GM12878 (cell line): ENCODE measurements around the gene WDR72. TPM values are rescaled to one million over a fixed set of nuclear protein-coding genes. Genes with fewer than 3 reads are reported as not detected.

Source experiments
- ATAC-seq: fragments of 200-7000 bp; cut with Tn5 transposase; 3 replicates; pipeline ENCODE4 v1.9.1; 2020; ENCODE audit warnings: mild to moderate bottlenecking, moderate library complexity
- BruUV-seq: library from RNA; stranded (reverse); fragments of 400-500 nt; replicated peaks from 2 replicates; lab custom pipeline; 2021; lab: Mats Ljungman, UMichigan
- CTCF ChIA-PET: fragments of 300-600 bp; sonication (Branson Sonifier 250); formaldehyde crosslinking; extraction: SDS; loops from one replicate; lab custom pipeline; 2021; ENCODE audit warnings: inconsistent platforms; lab: Yijun Ruan, JAX
- POLR2A ChIA-PET: fragments of 350-600 bp; formaldehyde crosslinking; extraction: SDS; loops from one replicate; lab custom pipeline; 2021; ENCODE audit warnings: inconsistent platforms; lab: Charles Lee
- RAD21 ChIA-PET: fragments of 300-600 bp; sonication (Branson Sonifier 250); formaldehyde crosslinking; loops from one replicate; lab custom pipeline; 2023; ENCODE audit warnings: antibody characterized with exemption; ENCODE audit not compliant: unreplicated experiment; lab: Charles Lee
- SMC1A ChIA-PET: fragments of 300-600 bp; sonication (Branson Sonifier 250); formaldehyde crosslinking; loops from one replicate; lab custom pipeline; 2023; ENCODE audit not compliant: unreplicated experiment, uncharacterized antibody; lab: Charles Lee
- DNase-seq: peaks from one replicate; pipeline ENCODE4 v3.0.0-alpha.2; 2011; ENCODE audit warnings: low read depth, low spot score
- FAIRE-seq: peaks from 3 replicates; lab custom pipeline; 2011; peaks lifted over from hg19 to GRCh38; lab: Jason Lieb, UNC
- H2AFZ ChIP-seq: 2 replicates; pipeline ENCODE4 v1.6.0; 2011; ENCODE audit warnings: low read depth, low read length, control low read depth; ENCODE audit not compliant: control insufficient read depth
- H3K27ac ChIP-seq: 2 replicates; pipeline ENCODE4 v1.5.1; 2011; ENCODE audit warnings: control low read depth; ENCODE audit not compliant: control insufficient read depth, insufficient read depth
- H3K27me3 ChIP-seq, 2 experiments: replicated peaks in 1 of 2; 2 replicates each; pipeline versions ENCODE4 v1.6.0 to v1.6.1; 2011; ENCODE audit warnings: low read length in 1 of 2; ENCODE audit not compliant: control insufficient read depth in 2 of 2, insufficient read depth in 2 of 2
- H3K36me3 ChIP-seq, 2 experiments: 2 replicates each; pipeline ENCODE4 v1.5.1; 2011; ENCODE audit warnings: low read length in 1 of 2; ENCODE audit not compliant: control insufficient read depth in 2 of 2, insufficient read depth in 2 of 2
- H3K4me1 ChIP-seq: 2 replicates; pipeline ENCODE4 v1.6.1; 2011; ENCODE audit warnings: mild to moderate bottlenecking, low read length, moderate library complexity, mixed read lengths; ENCODE audit not compliant: control insufficient read depth, insufficient read depth
- H3K4me2 ChIP-seq: 2 replicates; pipeline ENCODE4 v1.6.0; 2011; ENCODE audit warnings: control low read depth; ENCODE audit not compliant: control insufficient read depth, insufficient read depth
- H3K4me3 ChIP-seq: fragments of 200-600 bp; sonication (generic); 2 replicates; pipeline ENCODE4 v1.5.1; 2016
- H3K79me2 ChIP-seq: 2 replicates; pipeline ENCODE4 v1.6.0; 2011; ENCODE audit warnings: low read length; ENCODE audit not compliant: control insufficient read depth, insufficient read depth
- H3K9ac ChIP-seq: 2 replicates; pipeline ENCODE4 v1.8.0; 2011; ENCODE audit warnings: low read length, control low read depth, mixed read lengths; ENCODE audit not compliant: control insufficient read depth, insufficient read depth
- H3K9me3 ChIP-seq: replicated peaks from 3 replicates; pipeline ENCODE4 v1.5.1; 2011; ENCODE audit warnings: mild to moderate bottlenecking, low read length; ENCODE audit not compliant: control insufficient read depth, insufficient read depth
- H4K20me1 ChIP-seq: 2 replicates; pipeline ENCODE4 v1.6.0; 2011; ENCODE audit not compliant: control insufficient read depth, insufficient read depth
- EGR1 ChIP-seq, 2 experiments: IDR thresholded peaks; 1 replicate in 1 of 2; 2 replicates in 1 of 2; pipeline ENCODE4 v1.6.1; 2011 to 2012; ENCODE audit warnings: low read depth in 2 of 2, low read length in 2 of 2, borderline replicate concordance in 1 of 2, mild to moderate bottlenecking in 1 of 2, moderate library complexity in 1 of 2
- EP300 ChIP-seq, 2 experiments: fragments of 150-350 bp in 1 of 2; IDR thresholded peaks; 2 replicates each; pipeline ENCODE4 v1.6.1; 2011 to 2012; ENCODE audit warnings: low read depth in 2 of 2, low read length in 2 of 2, borderline replicate concordance in 1 of 2, improper control_type of control experiment in 1 of 2, inconsistent platforms in 1 of 2; ENCODE audit not compliant: control insufficient read depth in 1 of 2
- HDAC2 ChIP-seq: fragments of 200-600 bp; sonication (generic); IDR thresholded peaks from 2 replicates; pipeline ENCODE4 v1.6.1; 2017
- IKZF1 ChIP-seq: fragments of 450-650 bp; conservative IDR thresholded peaks from 2 replicates; pipeline ENCODE4 v1.6.1; 2017; ENCODE audit warnings: antibody characterized with exemption, mild to moderate bottlenecking
- IKZF2 ChIP-seq, 2 experiments: fragments of 450-650 bp; IDR thresholded peaks; 2 replicates each; pipeline ENCODE4 v1.6.1; 2017; ENCODE audit warnings: mild to moderate bottlenecking in 2 of 2, moderate library complexity in 2 of 2
- MYC ChIP-seq: IDR thresholded peaks from 2 replicates; pipeline ENCODE4 v1.6.1; 2011; ENCODE audit warnings: mild to moderate bottlenecking, low read length, moderate library complexity, inconsistent platforms; ENCODE audit not compliant: insufficient read depth, insufficient replicate concordance, insufficient read length, severe bottlenecking
- NRF1 ChIP-seq: conservative IDR thresholded peaks from 2 replicates; pipeline ENCODE4 v1.6.1; 2011; ENCODE audit warnings: mild to moderate bottlenecking, low read depth, low read length, improper control_type of control experiment
- TCF7 ChIP-seq: IDR thresholded peaks from 2 replicates; pipeline ENCODE4 v1.6.1; 2014; ENCODE audit warnings: antibody characterized with exemption, borderline replicate concordance
- ZBTB4 ChIP-seq: fragments of 450-650 bp; formaldehyde crosslinking; IDR thresholded peaks from 2 replicates; pipeline ENCODE4 v1.4.0; 2022; ENCODE audit warnings: mild to moderate bottlenecking, moderate library complexity
- WGBS: methylation state at CpG from one replicate; pipeline ENCODE4 v1.1.6; 2016; ENCODE audit warnings: low lambda C conversion rate; ENCODE audit not compliant: insufficient replicate concordance, insufficient coverage; ENCODE audit errors: missing lambda C conversion rate; 5-methylcytosine and 5-hydroxymethylcytosine counted together
- in situ Hi-C: fragments of 300-500 bp; cut with MboI; formaldehyde crosslinking; loops from 9 replicates; pipeline ENCODE4 v1.14.3; 2018; ENCODE audit warnings: mixed read lengths
- intact Hi-C: fragments of 100-400 bp; cut with micrococcal nuclease; formaldehyde crosslinking; loops from one replicate; pipeline ENCODE4 v1.14.2; 2022; ENCODE audit not compliant: unreplicated experiment
- polyA plus RNA-seq, 11 experiments: library from polyadenylated mRNA; depleted of rRNA in 4 of 11; unstranded in 6 of 11; stranded (reverse) in 5 of 11; fragments of >200 nt; fragmentation: Nextera tagmentation in 4 of 11; fragmentation: Illumina TruSeq in 1 of 11; extraction: Ambion mirVana in 4 of 11; extraction: Trizol in 1 of 11; gene quantifications; 1 replicate in 1 of 11; 2 replicates in 10 of 11; pipeline versions ENCODE4 v1.2.1 to v1.2.3, GENCODE V29; 2011 to 2016; ENCODE audit warnings: inconsistent platforms in 2 of 11, missing spikeins in 2 of 11, low read depth in 1 of 11
- total RNA-seq, 4 experiments: library from RNA; depleted of rRNA in 3 of 4; stranded (reverse); fragments of >200 nt in 3 of 4; fragmentation: Illumina TruSeq in 1 of 4; extraction: Trizol in 1 of 4; gene quantifications; 2 replicates each; pipeline versions ENCODE4 v1.2.1 to v1.2.3, GENCODE V29; 2013 to 2021
- TF ChIP-seq, protein P1 (sequence below): fragments of 450-650 bp; IDR thresholded peaks from 2 replicates; pipeline ENCODE4 v1.6.1; 2017; ENCODE audit warnings: low read depth, mild to moderate bottlenecking, moderate library complexity
- TF ChIP-seq, protein P2 (sequence below): fragments of 450-650 bp; IDR thresholded peaks from 2 replicates; pipeline ENCODE4 v1.6.1; 2016; ENCODE audit warnings: mild to moderate bottlenecking
- TF ChIP-seq, protein P3 (sequence below): IDR thresholded peaks from 2 replicates; pipeline ENCODE4 v1.6.1; 2012; ENCODE audit warnings: improper control_type of control experiment, low read depth, low read length; ENCODE audit not compliant: insufficient replicate concordance

Gene WDR72
- total and polyA plus RNA-seq, 10 of the 15 experiments (the other 5 are each of a cell fraction or from before 2014, with no cell fraction given) = 0.03 TPM; not detected in 9

DNA sequence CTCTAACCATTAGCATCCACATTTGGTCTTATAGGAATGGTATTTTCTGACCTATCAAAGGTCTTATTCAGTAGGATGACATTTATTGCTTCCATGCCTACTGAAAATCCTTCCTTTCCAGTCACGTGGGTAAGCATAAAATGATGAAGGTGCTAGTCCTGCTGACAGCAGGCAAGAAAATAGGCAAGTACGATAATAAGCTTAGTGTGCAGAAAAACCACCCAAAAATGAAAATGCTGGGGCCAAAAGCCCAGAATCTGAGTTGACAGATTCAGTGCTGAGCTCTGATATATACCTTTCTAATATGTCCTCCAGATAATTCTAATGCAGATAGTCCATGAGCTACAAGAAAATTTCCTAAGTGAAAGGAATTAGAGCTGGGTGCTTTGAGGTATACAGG, 194.8 kb downstream of the WDR72 start:
- 24% methylated on average over 2 of the region's 2 CpGs for WGBS
- intact Hi-C loops = no loop called here
- Histone ChIP-seq H3K36me3 (no peaks in the 10 kb centered on the region), H3K4me2 (no peak overlapping the region), H3K9ac (no peak overlapping the region), H3K9me3 (no peaks in the 10 kb centered on the region), H3K4me3 (no peak overlapping the region), H3K27ac (no peak overlapping the region), H4K20me1 (no peaks in the 10 kb centered on the region), H3K27me3 (no peaks in the 10 kb centered on the region), H3K79me2 (no peaks in the 10 kb centered on the region), H3K4me1 (no peaks in the 10 kb centered on the region), H2AFZ (no peak overlapping the region)
- no TSS peak for BruUV-seq
- ATAC-seq (no peak), FAIRE-seq (no peak), DNase-seq (no peak)
- RAD21 ChIA-PET = no interaction called here
- CTCF ChIA-PET = no interaction called here
- SMC1A ChIA-PET = no interaction called here
- in situ Hi-C loops = no loop called here
- POLR2A ChIA-PET = interaction anchor here (0.5 kb wide), 1 partner anchor 1799 kb away, joined by 3 read pairs; no protein-coding TSS in a partner anchor
- TF ChIP-seq, protein P1, sequence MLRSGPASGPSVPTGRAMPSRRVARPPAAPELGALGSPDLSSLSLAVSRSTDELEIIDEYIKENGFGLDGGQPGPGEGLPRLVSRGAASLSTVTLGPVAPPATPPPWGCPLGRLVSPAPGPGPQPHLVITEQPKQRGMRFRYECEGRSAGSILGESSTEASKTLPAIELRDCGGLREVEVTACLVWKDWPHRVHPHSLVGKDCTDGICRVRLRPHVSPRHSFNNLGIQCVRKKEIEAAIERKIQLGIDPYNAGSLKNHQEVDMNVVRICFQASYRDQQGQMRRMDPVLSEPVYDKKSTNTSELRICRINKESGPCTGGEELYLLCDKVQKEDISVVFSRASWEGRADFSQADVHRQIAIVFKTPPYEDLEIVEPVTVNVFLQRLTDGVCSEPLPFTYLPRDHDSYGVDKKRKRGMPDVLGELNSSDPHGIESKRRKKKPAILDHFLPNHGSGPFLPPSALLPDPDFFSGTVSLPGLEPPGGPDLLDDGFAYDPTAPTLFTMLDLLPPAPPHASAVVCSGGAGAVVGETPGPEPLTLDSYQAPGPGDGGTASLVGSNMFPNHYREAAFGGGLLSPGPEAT = no peak
- TF ChIP-seq ZBTB4 (CRISPR knock-in tag) (no peak), EP300 (IDR thresholded peaks at IDR 0.05; ENCODE audit: borderline replicate concordance in 1 of 2, control insufficient read depth in 1 of 2, low read depth in 2 of 2, low read length in 2 of 2) (no peak), HDAC2 (no peak), TCF7 (no peak), EGR1 (IDR thresholded peaks at IDR 0.05; ENCODE audit: borderline replicate concordance in 1 of 2, low read depth in 2 of 2, low read length in 2 of 2) (no peak), IKZF1 (no peak), IKZF2 (IDR thresholded peaks at IDR 0.05) (no peak), MYC (no peak), NRF1 (no peak)
- TF ChIP-seq, protein P2, sequence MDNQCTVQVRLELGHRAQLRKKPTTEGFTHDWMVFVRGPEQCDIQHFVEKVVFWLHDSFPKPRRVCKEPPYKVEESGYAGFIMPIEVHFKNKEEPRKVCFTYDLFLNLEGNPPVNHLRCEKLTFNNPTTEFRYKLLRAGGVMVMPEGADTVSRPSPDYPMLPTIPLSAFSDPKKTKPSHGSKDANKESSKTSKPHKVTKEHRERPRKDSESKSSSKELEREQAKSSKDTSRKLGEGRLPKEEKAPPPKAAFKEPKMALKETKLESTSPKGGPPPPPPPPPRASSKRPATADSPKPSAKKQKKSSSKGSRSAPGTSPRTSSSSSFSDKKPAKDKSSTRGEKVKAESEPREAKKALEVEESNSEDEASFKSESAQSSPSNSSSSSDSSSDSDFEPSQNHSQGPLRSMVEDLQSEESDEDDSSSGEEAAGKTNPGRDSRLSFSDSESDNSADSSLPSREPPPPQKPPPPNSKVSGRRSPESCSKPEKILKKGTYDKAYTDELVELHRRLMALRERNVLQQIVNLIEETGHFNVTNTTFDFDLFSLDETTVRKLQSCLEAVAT = no peak
- TF ChIP-seq, protein P3, sequence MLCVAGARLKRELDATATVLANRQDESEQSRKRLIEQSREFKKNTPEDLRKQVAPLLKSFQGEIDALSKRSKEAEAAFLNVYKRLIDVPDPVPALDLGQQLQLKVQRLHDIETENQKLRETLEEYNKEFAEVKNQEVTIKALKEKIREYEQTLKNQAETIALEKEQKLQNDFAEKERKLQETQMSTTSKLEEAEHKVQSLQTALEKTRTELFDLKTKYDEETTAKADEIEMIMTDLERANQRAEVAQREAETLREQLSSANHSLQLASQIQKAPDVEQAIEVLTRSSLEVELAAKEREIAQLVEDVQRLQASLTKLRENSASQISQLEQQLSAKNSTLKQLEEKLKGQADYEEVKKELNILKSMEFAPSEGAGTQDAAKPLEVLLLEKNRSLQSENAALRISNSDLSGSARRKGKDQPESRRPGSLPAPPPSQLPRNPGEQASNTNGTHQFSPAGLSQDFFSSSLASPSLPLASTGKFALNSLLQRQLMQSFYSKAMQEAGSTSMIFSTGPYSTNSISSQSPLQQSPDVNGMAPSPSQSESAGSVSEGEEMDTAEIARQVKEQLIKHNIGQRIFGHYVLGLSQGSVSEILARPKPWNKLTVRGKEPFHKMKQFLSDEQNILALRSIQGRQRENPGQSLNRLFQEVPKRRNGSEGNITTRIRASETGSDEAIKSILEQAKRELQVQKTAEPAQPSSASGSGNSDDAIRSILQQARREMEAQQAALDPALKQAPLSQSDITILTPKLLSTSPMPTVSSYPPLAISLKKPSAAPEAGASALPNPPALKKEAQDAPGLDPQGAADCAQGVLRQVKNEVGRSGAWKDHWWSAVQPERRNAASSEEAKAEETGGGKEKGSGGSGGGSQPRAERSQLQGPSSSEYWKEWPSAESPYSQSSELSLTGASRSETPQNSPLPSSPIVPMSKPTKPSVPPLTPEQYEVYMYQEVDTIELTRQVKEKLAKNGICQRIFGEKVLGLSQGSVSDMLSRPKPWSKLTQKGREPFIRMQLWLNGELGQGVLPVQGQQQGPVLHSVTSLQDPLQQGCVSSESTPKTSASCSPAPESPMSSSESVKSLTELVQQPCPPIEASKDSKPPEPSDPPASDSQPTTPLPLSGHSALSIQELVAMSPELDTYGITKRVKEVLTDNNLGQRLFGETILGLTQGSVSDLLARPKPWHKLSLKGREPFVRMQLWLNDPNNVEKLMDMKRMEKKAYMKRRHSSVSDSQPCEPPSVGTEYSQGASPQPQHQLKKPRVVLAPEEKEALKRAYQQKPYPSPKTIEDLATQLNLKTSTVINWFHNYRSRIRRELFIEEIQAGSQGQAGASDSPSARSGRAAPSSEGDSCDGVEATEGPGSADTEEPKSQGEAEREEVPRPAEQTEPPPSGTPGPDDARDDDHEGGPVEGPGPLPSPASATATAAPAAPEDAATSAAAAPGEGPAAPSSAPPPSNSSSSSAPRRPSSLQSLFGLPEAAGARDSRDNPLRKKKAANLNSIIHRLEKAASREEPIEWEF = no peak
